GM12874 (cell line): ENCODE measurements around the gene BBS12.

Source experiments
- CTCF ChIP-seq: IDR thresholded peaks from 2 replicates; pipeline ENCODE4 v1.5.1; 2011; ENCODE audit warnings: low read depth, mild to moderate bottlenecking, control low read depth, low read length, moderate library complexity; ENCODE audit not compliant: insufficient read depth

The BBS12 gene

DNA sequence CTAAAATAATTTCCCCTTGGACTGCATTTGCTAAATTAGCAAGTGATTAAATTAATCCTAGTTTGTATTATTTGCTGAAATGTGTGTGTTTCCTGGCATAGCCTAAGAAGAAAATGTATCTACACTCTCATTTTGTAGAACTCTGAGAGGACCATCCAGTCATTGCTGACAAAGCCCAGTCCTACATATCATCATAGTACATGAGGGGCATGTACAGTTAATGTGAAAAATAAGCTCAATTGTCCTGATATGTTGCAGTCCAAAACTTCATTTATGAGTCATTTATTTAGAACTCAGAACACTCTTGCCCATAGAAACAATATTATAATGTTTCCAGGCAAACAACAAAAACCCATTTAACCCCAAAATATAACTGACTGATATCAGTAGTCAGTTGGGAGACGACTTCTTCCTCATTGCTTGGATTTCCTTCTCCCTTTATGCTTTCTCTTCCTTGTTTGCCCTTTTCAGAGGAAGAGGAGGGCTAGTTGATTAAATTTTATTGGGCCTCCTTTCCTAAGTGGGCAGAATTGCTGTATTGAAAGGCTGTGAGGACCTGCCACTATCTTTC lies 26.9 kb upstream of the BBS12 start:
- no peak for TF ChIP-seq CTCF

DNA sequence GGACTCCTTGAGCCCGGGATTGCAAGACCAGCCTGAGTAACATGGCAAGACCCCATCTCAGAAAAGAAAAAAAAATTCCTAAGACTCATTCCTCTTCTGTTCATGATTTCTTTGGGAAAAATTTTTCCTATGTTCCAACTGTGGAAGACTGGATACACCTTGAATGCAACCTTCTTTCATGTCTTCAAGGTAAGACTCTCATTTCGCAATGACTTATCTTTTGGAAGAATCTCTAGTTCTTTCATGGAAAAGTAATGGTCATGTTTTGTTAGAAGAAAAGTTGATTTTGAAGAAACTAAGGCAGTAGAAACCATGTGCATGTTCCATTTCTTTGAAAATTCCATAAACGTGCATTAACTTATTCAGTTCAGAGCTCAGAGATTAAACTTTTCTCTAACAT lies 26.0 kb upstream of the BBS12 start:
- TF ChIP-seq CTCF = no peak

- no peak for TF ChIP-seq CTCF
These were observed 25.0 kb upstream of the BBS12 start for GRCh38 chr4:122707497-122707896.

- no peak for TF ChIP-seq CTCF
These were observed 23.3 kb upstream of the BBS12 start for GRCh38 chr4:122709236-122709635.

GRCh38 chr4:122710434-122711308 lies 21.8 kb upstream of the BBS12 start:
- no peak for TF ChIP-seq CTCF

DNA sequence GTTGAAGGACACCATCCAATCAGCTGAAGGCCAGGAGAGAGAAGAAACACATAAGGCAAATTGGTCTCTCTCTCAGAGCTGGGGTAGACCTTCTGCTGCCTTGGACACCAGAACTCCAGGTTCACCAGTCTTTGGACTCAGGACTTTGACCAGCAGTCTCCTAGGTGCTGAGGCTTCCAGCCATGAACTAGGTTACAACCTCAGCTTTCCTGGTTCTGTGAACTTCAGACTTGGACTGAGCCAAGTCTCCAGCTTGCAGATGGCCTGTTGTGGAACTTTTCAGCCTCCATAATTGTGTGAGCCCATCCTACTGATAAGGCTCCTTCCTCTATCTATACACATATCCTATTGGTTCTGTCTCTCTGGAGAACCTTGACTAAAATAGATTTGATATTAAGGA lies 20.6 kb upstream of the BBS12 start:
- TF ChIP-seq CTCF = no peak

- no peak for TF ChIP-seq CTCF
These were observed 19.7 kb upstream of the BBS12 start for GRCh38 chr4:122712782-122713181.
